Activated naive CD8-positive, alpha-beta T cell treated with anti-CD3 and anti-CD28 coated beads, Interleukin-2, amount 10 ng/mL, durations not matched to agents 7 days and 5 days (primary cell): ENCODE results near the gene SIX4. TPM values are rescaled to one million over a fixed set of nuclear protein-coding genes. Genes with fewer than 3 reads are reported as not detected.
"Not testable (repeated sequence)": the region's sequence is repeated elsewhere in the genome, so short reads cannot be mapped to it uniquely, and the experiment has no call there.

Experiments
- ATAC-seq: fragments of 150-1000 bp; cut with Tn5 transposase; one replicate; pipeline ENCODE4 v1.10.0; 2021; ENCODE audit warnings: low read depth, moderate library complexity
- POLR2A ChIA-PET: fragments of 350-600 bp; sonication (Branson Sonifier 250); formaldehyde crosslinking; loops from one replicate; lab custom pipeline; 2021; ENCODE audit warnings: antibody characterized with exemption; lab: Charles Lee
- DNase-seq: peaks from one replicate; pipeline ENCODE4 v3.0.0; 2021
- H3K27ac Mint-ChIP-seq: one replicate; pipeline ENCODE4 v1.8.0; 2022; ENCODE audit warnings: mild to moderate bottlenecking, mixed read lengths
- H3K27me3 Mint-ChIP-seq: one replicate; pipeline ENCODE4 v1.8.0; 2022; ENCODE audit warnings: mild to moderate bottlenecking, moderate library complexity, mixed read lengths
- H3K36me3 Mint-ChIP-seq: one replicate; pipeline ENCODE4 v1.8.0; 2021; ENCODE audit warnings: mild to moderate bottlenecking, mixed read lengths
- H3K4me1 Mint-ChIP-seq: one replicate; pipeline ENCODE4 v1.8.0; 2021; ENCODE audit warnings: mixed read lengths
- H3K4me3 Mint-ChIP-seq: one replicate; pipeline ENCODE4 v1.8.0; 2022; ENCODE audit warnings: mild to moderate bottlenecking, moderate library complexity, mixed read lengths
- H3K9me3 Mint-ChIP-seq: one replicate; pipeline ENCODE4 v1.8.0; 2021; ENCODE audit warnings: mixed read lengths
- total RNA-seq, 2 experiments: library from RNA; stranded (reverse); gene quantifications; one replicate each; pipeline ENCODE4 v1.2.3, GENCODE V29; 2021

The SIX4 gene
- total RNA-seq, 2 experiments from 2014 or later = 0.17 TPM; not detected in 1

DNA sequence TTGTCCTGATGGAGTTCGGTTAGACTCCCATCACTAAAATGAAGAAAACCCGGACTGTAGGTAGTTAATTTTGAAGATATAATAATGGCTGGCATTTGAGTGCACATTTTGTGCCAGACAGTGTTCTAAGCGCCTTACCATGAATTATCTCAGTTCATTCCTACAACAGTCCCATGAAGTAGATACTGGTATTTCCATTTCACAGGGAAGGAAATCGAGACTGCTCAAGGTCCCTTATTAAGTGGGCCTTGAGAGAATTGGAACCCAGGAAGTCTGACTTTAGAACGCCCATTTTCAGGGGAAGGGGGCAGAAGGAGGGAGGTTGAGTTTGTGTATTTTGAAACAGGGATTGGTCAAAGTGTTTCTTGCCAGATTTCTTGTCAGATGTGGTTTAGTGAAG lies 11.3 kb upstream of the SIX4 start:
- ATAC-seq = no peak
- peaks cover 15% of the 10 kb centered on the region for H3K4me1 Mint-ChIP-seq
- POLR2A ChIA-PET = no interaction called here
- H3K36me3 Mint-ChIP-seq = peaks cover 3% of the 10 kb centered on the region
- DNase-seq = no peak
- peak overlapping the region; percentile 91 for H3K4me3 Mint-ChIP-seq
- no peak overlapping the region for H3K27ac Mint-ChIP-seq
- H3K9me3 Mint-ChIP-seq = no peaks in the 10 kb centered on the region
- H3K27me3 Mint-ChIP-seq = peaks cover 12% of the 10 kb centered on the region

- peaks cover 3% of the 10 kb centered on the region for H3K36me3 Mint-ChIP-seq
- ATAC-seq (peak; percentile 94), DNase-seq (peak; percentile 83)
- no peaks in the 10 kb centered on the region for H3K9me3 Mint-ChIP-seq
- peak within 1 kb of the TSS; percentile 91 for H3K4me3 Mint-ChIP-seq
- H3K4me1 Mint-ChIP-seq = peaks cover 15% of the 10 kb centered on the region
- H3K27me3 Mint-ChIP-seq = peaks cover 20% of the 10 kb centered on the region
- POLR2A ChIA-PET = interaction anchor here (1.6 kb wide), 1 partner anchor 13 kb away, joined by 3 read pairs; no protein-coding TSS in a partner anchor
- peak within 1 kb of the TSS; percentile 85 for H3K27ac Mint-ChIP-seq
These were observed 10.5 kb upstream of the SIX4 start, which contains the start of gene MNAT1 for GRCh38 chr14:60734465-60735242. Gene MNAT1 (plus strand): TSS chr14:60734761. CDS start chr14:60734863, 102 bp downstream.

GRCh38 chr14:60732840-60733483 lies 8.8 kb upstream of the SIX4 start:
- H3K27me3 Mint-ChIP-seq = peaks cover 37% of the 10 kb centered on the region
- H3K9me3 Mint-ChIP-seq = no peaks in the 10 kb centered on the region
- H3K4me1 Mint-ChIP-seq = peaks cover 11% of the 10 kb centered on the region
- peaks cover 3% of the 10 kb centered on the region for H3K36me3 Mint-ChIP-seq
- H3K27ac Mint-ChIP-seq = no peak overlapping the region
- POLR2A ChIA-PET = interaction anchor here (1.6 kb wide), 1 partner anchor 11 kb away, joined by 3 read pairs; no protein-coding TSS in a partner anchor
- no peak for DNase-seq
- H3K4me3 Mint-ChIP-seq = no peak overlapping the region
- no peak for ATAC-seq

- POLR2A ChIA-PET, H3K9me3 Mint-ChIP-seq, H3K4me3 Mint-ChIP-seq, H3K36me3 Mint-ChIP-seq, ATAC-seq, DNase-seq, H3K27ac Mint-ChIP-seq: not testable (repeated sequence)
- Mint-ChIP-seq H3K4me1 (peaks cover 17% of the 10 kb centered on the region), H3K27me3 (peaks cover 53% of the 10 kb centered on the region)
These were observed 7.1 kb upstream of the SIX4 start for GRCh38 chr14:60731291-60731690.

- POLR2A ChIA-PET = no interaction called here
- no peak overlapping the region for H3K27ac Mint-ChIP-seq
These were observed 840 bp downstream of the SIX4 start for GRCh38 chr14:60723116-60723906.

DNA sequence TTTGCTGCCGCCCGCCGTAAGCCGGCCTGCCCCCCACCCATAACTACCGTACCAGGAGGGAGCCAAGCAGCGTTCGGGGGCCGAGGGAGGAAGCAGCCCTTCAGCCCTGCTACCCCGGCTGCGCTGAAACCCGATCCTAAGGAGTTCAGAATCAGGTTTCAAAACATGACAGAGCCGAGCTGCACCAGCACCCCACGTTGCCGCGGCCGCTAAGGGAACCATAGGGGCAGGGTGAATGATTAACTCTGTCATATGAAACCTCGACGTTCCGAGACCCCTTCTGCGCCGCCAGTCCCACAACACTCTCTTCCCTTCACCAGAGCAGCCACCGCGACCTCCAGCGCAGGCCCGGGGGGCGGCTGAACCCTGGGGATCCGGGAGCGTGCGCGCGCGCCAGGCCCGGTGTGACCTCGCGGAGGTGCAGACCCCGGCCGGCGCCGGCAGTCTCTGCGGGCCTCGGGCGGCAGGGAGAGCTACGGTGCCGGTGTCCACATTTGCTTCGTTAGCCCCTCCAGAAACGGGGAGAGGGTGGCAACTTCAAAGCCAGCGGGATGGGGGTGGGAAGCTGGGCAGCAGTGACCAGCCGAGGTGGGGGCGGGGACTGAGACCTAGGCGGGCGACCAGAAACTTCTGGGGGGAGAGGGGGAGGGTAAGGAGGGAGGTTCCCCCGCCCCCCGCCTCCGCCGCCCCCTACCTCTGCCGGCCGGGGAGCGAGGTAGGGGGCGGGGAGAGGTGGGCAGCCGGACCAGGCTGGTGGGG lies 1.6 kb downstream of the SIX4 start:
- POLR2A ChIA-PET = interaction anchor here (0.6 to 1.3 kb wide), 3 partner anchors 11 to 31 kb away, joined by 3 to 5 read pairs (median 3); partner anchors contain the start of gene MNAT1
- ATAC-seq = peak; percentile 16
- Mint-ChIP-seq H3K27ac (no peak overlapping the region), H3K9me3 (peaks cover 2% of the 10 kb centered on the region), H3K36me3 (no peaks in the 10 kb centered on the region), H3K27me3 (peaks cover 80% of the 10 kb centered on the region), H3K4me1 (peaks cover 18% of the 10 kb centered on the region), H3K4me3 (peak overlapping the region; percentile 92)
- DNase-seq = peak; percentile 56

More at GRCh38 chr14:60723116-60723906, 840 bp downstream of the SIX4 start:
- H3K4me3 Mint-ChIP-seq = peak overlapping the region; percentile 92
- DNase-seq (peak; percentile 54), ATAC-seq (peak; percentile 43)
- H3K4me1 Mint-ChIP-seq = peaks cover 18% of the 10 kb centered on the region
- H3K27me3 Mint-ChIP-seq = peaks cover 83% of the 10 kb centered on the region
- no peaks in the 10 kb centered on the region for H3K36me3 Mint-ChIP-seq
- H3K9me3 Mint-ChIP-seq = peaks cover 4% of the 10 kb centered on the region

DNA sequence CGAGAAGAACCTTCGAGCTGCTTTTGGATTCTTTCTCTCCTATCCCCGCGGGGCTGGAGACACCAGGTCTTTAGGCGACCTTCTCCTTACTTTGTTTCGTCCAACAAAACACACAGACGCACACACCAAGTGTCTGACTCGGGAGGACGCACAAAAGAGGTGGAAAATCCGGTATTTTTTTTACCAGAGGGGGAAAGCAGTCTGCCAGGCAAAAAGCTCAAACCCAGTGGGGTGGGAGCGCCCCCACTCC lies 2.1 kb downstream of the SIX4 start:
- H3K36me3 Mint-ChIP-seq = no peaks in the 10 kb centered on the region
- no peaks in the 10 kb centered on the region for H3K9me3 Mint-ChIP-seq
- POLR2A ChIA-PET = interaction anchor here (0.6 to 1.3 kb wide), 3 partner anchors 12 to 31 kb away, joined by 3 to 5 read pairs (median 3); partner anchors contain the start of gene MNAT1
- no peak overlapping the region for H3K27ac Mint-ChIP-seq
- peak overlapping the region; percentile 81 for H3K4me3 Mint-ChIP-seq
- DNase-seq (no peak), ATAC-seq (no peak)
- H3K4me1 Mint-ChIP-seq = peaks cover 16% of the 10 kb centered on the region
- H3K27me3 Mint-ChIP-seq = peaks cover 78% of the 10 kb centered on the region

DNA sequence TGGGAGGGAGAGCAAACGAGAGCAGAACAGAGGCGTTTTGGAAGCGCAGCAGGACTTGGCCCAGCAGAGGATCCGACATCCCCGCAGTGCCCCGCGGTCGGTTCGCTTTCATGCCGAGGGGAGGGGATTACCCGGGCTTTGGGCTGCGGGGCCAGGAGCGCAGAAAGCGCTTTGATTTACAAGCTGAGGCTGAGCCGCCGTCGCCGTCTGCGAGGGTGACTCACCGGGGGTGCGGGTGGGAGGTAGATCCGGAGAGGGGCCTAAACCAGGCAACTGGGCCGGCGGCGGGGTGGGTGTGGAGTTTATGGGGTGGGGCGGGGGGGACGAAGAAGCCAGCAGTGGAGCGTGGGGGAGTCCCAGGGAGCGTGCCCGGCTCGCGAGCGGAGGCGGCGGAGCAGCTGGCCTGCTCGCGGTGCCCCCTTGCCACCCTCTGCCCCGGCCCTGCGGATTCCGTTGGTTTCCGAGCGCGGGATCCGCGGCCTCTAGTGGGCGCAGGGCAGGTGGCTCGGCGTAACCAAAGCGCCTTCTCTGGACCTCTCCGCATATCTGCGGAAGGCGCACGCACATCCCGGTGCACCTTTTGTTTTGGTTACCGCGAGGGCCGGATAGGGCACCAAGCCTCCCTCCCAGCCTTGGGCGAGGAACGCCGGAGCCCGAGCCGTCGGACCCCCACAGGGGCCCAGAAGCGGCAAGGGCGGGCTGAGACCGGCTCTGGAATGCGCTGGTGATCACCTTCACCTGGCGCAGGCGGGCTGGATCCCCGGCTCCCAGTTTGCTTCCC lies 2.6 kb downstream of the SIX4 start:
- Mint-ChIP-seq H3K36me3 (no peaks in the 10 kb centered on the region), H3K27ac (no peak overlapping the region), H3K27me3 (peaks cover 76% of the 10 kb centered on the region), H3K9me3 (no peaks in the 10 kb centered on the region), H3K4me1 (peaks cover 12% of the 10 kb centered on the region), H3K4me3 (peak overlapping the region; percentile 81)
- DNase-seq (peak; percentile 58), ATAC-seq (peak; percentile 43)
- POLR2A ChIA-PET = interaction anchor here (0.6 to 1.3 kb wide), 3 partner anchors 12 to 32 kb away, joined by 3 to 5 read pairs (median 3); partner anchors contain the start of gene MNAT1

- ATAC-seq = no peak
- POLR2A ChIA-PET = no interaction called here
- Mint-ChIP-seq H3K9me3 (no peaks in the 10 kb centered on the region), H3K27ac (no peak overlapping the region), H3K27me3 (peaks cover 75% of the 10 kb centered on the region), H3K36me3 (no peaks in the 10 kb centered on the region), H3K4me1 (peaks cover 12% of the 10 kb centered on the region), H3K4me3 (peak overlapping the region; percentile 75)
- DNase-seq = no peak
These were observed 3.2 kb downstream of the SIX4 start for GRCh38 chr14:60720962-60721325.

DNA sequence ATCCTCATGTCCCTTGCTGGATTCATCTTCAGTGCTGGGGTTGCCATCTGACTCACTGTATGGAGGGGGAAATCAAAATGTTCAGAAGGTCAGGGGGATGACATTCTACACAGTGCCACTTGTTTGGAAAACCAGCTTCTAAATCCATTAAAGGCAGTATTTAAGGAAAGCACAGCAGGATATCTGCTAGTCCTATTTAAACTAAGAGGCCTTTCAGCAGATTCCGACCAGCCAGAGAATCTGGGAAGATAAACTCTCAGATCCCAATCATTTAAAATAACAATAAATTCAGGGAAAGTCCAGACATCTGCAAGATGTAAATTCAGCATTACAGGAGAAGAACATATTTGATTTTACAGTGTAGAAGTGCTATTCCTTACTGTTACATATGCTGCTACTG lies 3.8 kb downstream of the SIX4 start:
- peaks cover 74% of the 10 kb centered on the region for H3K27me3 Mint-ChIP-seq
- H3K27ac Mint-ChIP-seq = no peak overlapping the region
- no peaks in the 10 kb centered on the region for H3K9me3 Mint-ChIP-seq
- POLR2A ChIA-PET = no interaction called here
- H3K4me1 Mint-ChIP-seq = peaks cover 12% of the 10 kb centered on the region
- DNase-seq (no peak), ATAC-seq (no peak)
- no peaks in the 10 kb centered on the region for H3K36me3 Mint-ChIP-seq
- H3K4me3 Mint-ChIP-seq = no peak overlapping the region

- no peaks in the 10 kb centered on the region for H3K9me3 Mint-ChIP-seq
- no peak overlapping the region for H3K4me3 Mint-ChIP-seq
- peaks cover 54% of the 10 kb centered on the region for H3K27me3 Mint-ChIP-seq
- no peak overlapping the region for H3K27ac Mint-ChIP-seq
- DNase-seq = no peak
- no peak for ATAC-seq
- H3K4me1 Mint-ChIP-seq = no peaks in the 10 kb centered on the region
- no peaks in the 10 kb centered on the region for H3K36me3 Mint-ChIP-seq
- POLR2A ChIA-PET = no interaction called here
These were observed 10.6 kb downstream of the SIX4 start for GRCh38 chr14:60713513-60713912.

DNA sequence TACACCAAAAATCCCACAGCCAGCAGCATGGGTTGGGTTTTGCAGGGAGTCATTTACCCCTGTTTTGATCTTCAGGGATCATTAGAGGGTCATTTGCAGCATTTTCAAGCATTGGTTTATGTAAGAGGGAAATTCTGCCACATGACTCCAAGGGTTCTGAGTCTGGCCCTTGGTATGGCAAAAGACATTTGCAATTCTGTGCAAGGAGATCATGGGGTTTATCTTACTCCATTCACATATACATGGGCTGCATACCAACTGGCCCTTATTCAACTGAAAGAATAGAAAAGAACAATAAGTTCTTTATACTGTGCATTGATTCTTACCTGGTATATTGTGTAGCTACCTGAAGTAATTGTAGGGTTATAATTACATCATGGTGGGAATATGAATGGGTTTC lies 13.7 kb downstream of the SIX4 start:
- H3K9me3 Mint-ChIP-seq = no peaks in the 10 kb centered on the region
- POLR2A ChIA-PET = no interaction called here
- no peak for ATAC-seq
- H3K36me3 Mint-ChIP-seq = no peaks in the 10 kb centered on the region
- H3K27me3 Mint-ChIP-seq = peaks cover 62% of the 10 kb centered on the region
- H3K27ac Mint-ChIP-seq = no peak overlapping the region
- H3K4me3 Mint-ChIP-seq = no peak overlapping the region
- DNase-seq = no peak
- no peaks in the 10 kb centered on the region for H3K4me1 Mint-ChIP-seq
